A673 (cell line): ENCODE results near the gene MYO1F.

Source experiments
- EZH2 ChIP-seq: fragments of 200-600 bp; sonication (generic); IDR thresholded peaks from 2 replicates; pipeline ENCODE4 v1.6.1; 2017; ENCODE audit warnings: borderline replicate concordance, low read depth, mild to moderate bottlenecking, mixed read lengths, antibody characterized with exemption, low read length; ENCODE audit not compliant: poor library complexity, severe bottlenecking
- TF ChIP-seq, protein P1 (sequence below): fragments of 300-800, 200-600 bp; sonication (generic); conservative IDR thresholded peaks from 2 replicates; pipeline ENCODE4 v1.5.1; 2017; ENCODE audit warnings: low read depth, mild to moderate bottlenecking, antibody characterized with exemption, low read length, moderate library complexity, mixed read lengths

DNA sequence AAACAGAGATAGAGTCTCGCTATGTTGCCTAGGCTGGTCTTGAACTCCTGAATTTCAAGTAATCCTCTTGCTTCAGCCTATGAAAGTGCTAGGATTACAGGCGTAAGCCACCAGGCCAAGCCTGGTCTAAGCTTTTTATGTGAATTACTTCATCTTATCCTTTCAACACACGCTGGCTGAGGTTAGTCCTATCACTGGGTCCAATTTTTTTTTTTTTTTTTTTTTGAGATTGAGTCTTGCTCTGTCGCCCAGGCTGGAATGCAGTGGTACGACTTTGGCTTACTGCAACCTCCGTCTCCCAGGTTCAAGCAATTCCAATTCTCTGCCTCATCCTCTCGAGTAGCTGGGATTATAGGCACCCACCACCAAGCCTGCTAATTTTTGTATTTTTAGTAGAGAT, 10.4 kb downstream of the MYO1F start:
- TF ChIP-seq, protein P1, sequence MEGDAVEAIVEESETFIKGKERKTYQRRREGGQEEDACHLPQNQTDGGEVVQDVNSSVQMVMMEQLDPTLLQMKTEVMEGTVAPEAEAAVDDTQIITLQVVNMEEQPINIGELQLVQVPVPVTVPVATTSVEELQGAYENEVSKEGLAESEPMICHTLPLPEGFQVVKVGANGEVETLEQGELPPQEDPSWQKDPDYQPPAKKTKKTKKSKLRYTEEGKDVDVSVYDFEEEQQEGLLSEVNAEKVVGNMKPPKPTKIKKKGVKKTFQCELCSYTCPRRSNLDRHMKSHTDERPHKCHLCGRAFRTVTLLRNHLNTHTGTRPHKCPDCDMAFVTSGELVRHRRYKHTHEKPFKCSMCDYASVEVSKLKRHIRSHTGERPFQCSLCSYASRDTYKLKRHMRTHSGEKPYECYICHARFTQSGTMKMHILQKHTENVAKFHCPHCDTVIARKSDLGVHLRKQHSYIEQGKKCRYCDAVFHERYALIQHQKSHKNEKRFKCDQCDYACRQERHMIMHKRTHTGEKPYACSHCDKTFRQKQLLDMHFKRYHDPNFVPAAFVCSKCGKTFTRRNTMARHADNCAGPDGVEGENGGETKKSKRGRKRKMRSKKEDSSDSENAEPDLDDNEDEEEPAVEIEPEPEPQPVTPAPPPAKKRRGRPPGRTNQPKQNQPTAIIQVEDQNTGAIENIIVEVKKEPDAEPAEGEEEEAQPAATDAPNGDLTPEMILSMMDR, result no peak
- no peak for TF ChIP-seq EZH2
